Measurements from ENCODE around the gene DIRAS1. TPM values are rescaled to one million over a fixed set of nuclear protein-coding genes. Genes with fewer than 3 reads are reported as not detected.

The DIRAS1 gene
- total and polyA plus RNA-seq, 4 donors, result 0.01 to 0.09 (median 0.08) TPM; not detected in 1

DNA sequence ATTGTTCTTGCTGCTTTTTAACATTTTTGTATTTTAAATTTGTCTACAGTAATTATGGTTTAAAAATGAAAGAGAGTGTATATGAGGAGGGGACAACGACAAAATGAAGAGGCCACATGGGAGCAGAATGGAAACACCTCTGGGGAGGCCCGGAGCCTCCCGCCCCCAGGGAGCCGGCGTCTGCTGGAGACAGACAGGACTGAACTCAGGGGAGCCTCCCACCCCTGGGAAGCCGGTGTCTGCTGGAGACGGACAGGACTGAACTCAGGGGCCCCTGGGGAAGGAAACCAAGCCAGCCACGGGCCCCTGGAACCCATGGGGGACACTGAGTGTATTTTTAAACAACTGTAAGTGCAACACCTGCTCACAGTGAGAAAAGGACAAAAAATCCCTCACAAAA lies 35.3 kb upstream of the DIRAS1 start:
- no peak overlapping the region for H3K4me3 ChIP-seq (ENCODE audit: low read depth in 1 of 3, low read length in 3 of 3)
- no peaks in the 10 kb centered on the region for H3K27me3 ChIP-seq (ENCODE audit: control insufficient read depth in 4 of 4, insufficient read depth in 4 of 4, low read length in 3 of 4)
- H3K27ac ChIP-seq (ENCODE audit: low read depth in 1 of 2, low read length in 2 of 2), result no peak overlapping the region
- H3K9me3 ChIP-seq (ENCODE audit: control insufficient read depth in 4 of 4, low read length in 3 of 4), result no peaks in the 10 kb centered on the region
- TF ChIP-seq, protein P1, sequence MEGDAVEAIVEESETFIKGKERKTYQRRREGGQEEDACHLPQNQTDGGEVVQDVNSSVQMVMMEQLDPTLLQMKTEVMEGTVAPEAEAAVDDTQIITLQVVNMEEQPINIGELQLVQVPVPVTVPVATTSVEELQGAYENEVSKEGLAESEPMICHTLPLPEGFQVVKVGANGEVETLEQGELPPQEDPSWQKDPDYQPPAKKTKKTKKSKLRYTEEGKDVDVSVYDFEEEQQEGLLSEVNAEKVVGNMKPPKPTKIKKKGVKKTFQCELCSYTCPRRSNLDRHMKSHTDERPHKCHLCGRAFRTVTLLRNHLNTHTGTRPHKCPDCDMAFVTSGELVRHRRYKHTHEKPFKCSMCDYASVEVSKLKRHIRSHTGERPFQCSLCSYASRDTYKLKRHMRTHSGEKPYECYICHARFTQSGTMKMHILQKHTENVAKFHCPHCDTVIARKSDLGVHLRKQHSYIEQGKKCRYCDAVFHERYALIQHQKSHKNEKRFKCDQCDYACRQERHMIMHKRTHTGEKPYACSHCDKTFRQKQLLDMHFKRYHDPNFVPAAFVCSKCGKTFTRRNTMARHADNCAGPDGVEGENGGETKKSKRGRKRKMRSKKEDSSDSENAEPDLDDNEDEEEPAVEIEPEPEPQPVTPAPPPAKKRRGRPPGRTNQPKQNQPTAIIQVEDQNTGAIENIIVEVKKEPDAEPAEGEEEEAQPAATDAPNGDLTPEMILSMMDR (IDR thresholded peaks at IDR 0.05; ENCODE audit: low read depth, low read length, missing input control), result no peak
- TF ChIP-seq TAF1 (conservative IDR thresholded peaks at IDR 0.05) (no peak), HNF4G (IDR thresholded peaks at IDR 0.05) (no peak), HNF4A (conservative IDR thresholded peaks at IDR 0.05) (no peak), FOXA2 (IDR thresholded peaks at IDR 0.05) (no peak), SP1 (IDR thresholded peaks at IDR 0.05) (no peak)
- no peaks in the 10 kb centered on the region for H3K4me1 ChIP-seq (ENCODE audit: control insufficient read depth in 4 of 4, insufficient read depth in 4 of 4, low read length in 3 of 4)
- DNase-seq (ENCODE audit: low spot score), result no peak
- WGBS, result 94% methylated on average over 8 of the region's 8 CpGs
- H3K36me3 ChIP-seq (ENCODE audit: control insufficient read depth in 4 of 4, insufficient read depth in 3 of 4, low read depth in 1 of 4, low read length in 3 of 4), result peaks cover 7 to 47% (median 10%) of the 10 kb centered on the region in 4 donors
- no peak overlapping the region for H3K9ac ChIP-seq (ENCODE audit: low read depth in 1 of 2, low read length in 2 of 2)

DNA sequence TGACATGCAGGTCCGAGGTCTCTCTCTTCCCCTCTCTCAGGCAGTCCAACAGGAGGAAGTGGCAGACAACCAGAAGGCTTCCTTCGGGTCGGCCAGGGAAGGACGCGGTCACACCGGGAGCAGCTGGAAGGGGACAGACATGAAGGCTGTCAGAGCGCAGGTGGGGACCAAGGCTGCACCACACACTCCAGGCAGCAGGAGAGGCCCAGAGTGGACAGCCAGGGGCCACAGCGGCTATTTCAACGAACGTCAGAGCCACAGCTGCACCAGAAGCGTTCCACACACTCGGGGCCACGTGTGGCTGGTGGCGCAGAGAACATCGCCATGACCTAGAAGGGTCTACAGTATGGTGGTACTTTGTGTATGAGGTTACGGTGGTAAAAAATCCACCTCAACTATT lies 34.6 kb upstream of the DIRAS1 start:
- Histone ChIP-seq H3K9ac (ENCODE audit: low read depth in 1 of 2, low read length in 2 of 2) (no peak overlapping the region), H3K9me3 (ENCODE audit: control insufficient read depth in 4 of 4, low read length in 3 of 4) (no peaks in the 10 kb centered on the region), H3K27me3 (ENCODE audit: control insufficient read depth in 4 of 4, insufficient read depth in 4 of 4, low read length in 3 of 4) (no peaks in the 10 kb centered on the region), H3K4me1 (ENCODE audit: control insufficient read depth in 4 of 4, insufficient read depth in 4 of 4, low read length in 3 of 4) (no peaks in the 10 kb centered on the region), H3K27ac (ENCODE audit: low read depth in 1 of 2, low read length in 2 of 2) (no peak overlapping the region), H3K36me3 (ENCODE audit: control insufficient read depth in 4 of 4, insufficient read depth in 3 of 4, low read depth in 1 of 4, low read length in 3 of 4) (peaks cover 7 to 43% (median 10%) of the 10 kb centered on the region in 4 donors), H3K4me3 (ENCODE audit: low read depth in 1 of 3, low read length in 3 of 3) (no peak overlapping the region)
- TF ChIP-seq JUND (IDR thresholded peaks at IDR 0.05) (no peak), HNF4G (IDR thresholded peaks at IDR 0.05) (no peak), EGR1 (IDR thresholded peaks at IDR 0.05; ENCODE audit: low read depth in 2 of 2) (no peak), YY1 (IDR thresholded peaks at IDR 0.05) (no peak), FOXA2 (IDR thresholded peaks at IDR 0.05) (no peak), SP1 (IDR thresholded peaks at IDR 0.05) (no peak), TAF1 (conservative IDR thresholded peaks at IDR 0.05) (no peak), FOXA1 (IDR thresholded peaks at IDR 0.05) (no peak), HNF4A (conservative IDR thresholded peaks at IDR 0.05) (no peak), GABPA (IDR thresholded peaks at IDR 0.05 in 1 of 2, conservative IDR thresholded peaks at IDR 0.05 in 1 of 2) (no peak), RXRA (IDR thresholded peaks at IDR 0.05) (no peak)
- TF ChIP-seq, protein P2, sequence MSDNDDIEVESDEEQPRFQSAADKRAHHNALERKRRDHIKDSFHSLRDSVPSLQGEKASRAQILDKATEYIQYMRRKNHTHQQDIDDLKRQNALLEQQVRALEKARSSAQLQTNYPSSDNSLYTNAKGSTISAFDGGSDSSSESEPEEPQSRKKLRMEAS (IDR thresholded peaks at IDR 0.05), result no peak
- TF ChIP-seq, protein P3, sequence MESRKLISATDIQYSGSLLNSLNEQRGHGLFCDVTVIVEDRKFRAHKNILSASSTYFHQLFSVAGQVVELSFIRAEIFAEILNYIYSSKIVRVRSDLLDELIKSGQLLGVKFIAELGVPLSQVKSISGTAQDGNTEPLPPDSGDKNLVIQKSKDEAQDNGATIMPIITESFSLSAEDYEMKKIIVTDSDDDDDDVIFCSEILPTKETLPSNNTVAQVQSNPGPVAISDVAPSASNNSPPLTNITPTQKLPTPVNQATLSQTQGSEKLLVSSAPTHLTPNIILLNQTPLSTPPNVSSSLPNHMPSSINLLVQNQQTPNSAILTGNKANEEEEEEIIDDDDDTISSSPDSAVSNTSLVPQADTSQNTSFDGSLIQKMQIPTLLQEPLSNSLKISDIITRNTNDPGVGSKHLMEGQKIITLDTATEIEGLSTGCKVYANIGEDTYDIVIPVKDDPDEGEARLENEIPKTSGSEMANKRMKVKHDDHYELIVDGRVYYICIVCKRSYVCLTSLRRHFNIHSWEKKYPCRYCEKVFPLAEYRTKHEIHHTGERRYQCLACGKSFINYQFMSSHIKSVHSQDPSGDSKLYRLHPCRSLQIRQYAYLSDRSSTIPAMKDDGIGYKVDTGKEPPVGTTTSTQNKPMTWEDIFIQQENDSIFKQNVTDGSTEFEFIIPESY (IDR thresholded peaks at IDR 0.05), result no peak
- TF ChIP-seq, protein P4, sequence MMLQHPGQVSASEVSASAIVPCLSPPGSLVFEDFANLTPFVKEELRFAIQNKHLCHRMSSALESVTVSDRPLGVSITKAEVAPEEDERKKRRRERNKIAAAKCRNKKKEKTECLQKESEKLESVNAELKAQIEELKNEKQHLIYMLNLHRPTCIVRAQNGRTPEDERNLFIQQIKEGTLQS (IDR thresholded peaks at IDR 0.05), result no peak
- TF ChIP-seq, protein P1 (IDR thresholded peaks at IDR 0.05; ENCODE audit: low read depth, low read length, missing input control), result no peak
- no peak for DNase-seq (ENCODE audit: low spot score)
- WGBS, result 97% methylated on average over 16 of the region's 16 CpGs

Data from liver (tissue), 9 donors.